Brain pericyte (primary cell): ENCODE data around the gene NDRG2.
A peak's percentile ranks its signal among the peaks of the same experiment; 100 is the strongest.

Source experiments
- DNase-seq: peaks from one replicate; pipeline ENCODE4 v3.0.0-alpha.2; 2012; ENCODE audit warnings: low read depth, low spot score

NDRG2 gene

GRCh38 chr14:21024585-21025370 is at the start of gene NDRG2:
NDRG2 (minus strand) TSS chr14:21025061; CDS start chr14:21023315, 1,746 bp downstream.
- DNase-seq, result no peak

DNA sequence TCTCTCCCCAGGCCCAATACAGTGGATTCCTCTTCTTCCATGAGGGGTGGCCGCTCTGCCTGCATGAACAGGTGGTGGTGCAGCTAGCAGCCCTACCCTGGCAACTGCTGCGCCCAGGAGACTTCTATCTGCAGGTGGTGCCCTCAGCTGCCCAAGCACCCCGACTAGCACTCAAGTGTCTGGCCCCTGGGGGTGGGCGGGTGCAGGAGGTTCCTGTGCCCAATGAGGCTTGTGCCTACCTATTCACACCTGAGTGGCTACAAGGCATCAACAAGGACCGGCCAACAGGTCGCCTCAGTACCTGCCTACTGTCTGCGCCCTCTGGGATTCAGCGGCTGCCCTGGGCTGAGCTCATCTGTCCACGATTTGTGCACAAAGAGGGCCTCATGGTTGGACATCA is 49.1 kb upstream of the NDRG2 start:
- no peak for DNase-seq

DNA sequence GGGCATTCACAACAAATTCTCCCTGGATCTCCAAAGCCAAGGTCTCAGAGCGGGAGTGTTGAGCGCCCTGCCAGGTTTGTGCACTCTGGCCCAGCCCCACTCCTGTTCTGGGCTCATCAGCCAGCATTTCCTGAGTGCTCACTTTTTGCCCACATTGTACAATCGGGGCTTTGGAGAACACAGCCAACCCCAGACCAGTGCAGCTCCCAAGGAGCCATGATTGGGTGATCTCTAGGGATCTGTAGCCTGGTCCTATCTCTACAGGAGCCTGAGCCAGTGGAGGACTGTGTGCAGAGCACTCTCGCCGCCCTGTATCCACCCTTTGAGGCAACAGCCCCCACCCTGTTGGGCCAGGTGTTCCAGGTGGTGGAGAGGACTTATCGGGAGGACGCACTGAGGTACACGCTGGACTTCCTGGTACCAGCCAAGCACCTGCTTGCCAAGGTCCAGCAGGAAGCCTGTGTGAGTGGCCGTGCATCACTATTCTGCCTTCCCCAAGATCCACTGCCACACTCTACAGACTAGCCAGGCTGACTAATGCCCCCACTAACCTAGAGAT is 48.0 kb upstream of the NDRG2 start:
- DNase-seq, result no peak

- peak; percentile 50 for DNase-seq
Measured at GRCh38 chr14:21072031-21072473, 47.2 kb upstream of the NDRG2 start.

GRCh38 chr14:21071225-21072030 is 46.6 kb upstream of the NDRG2 start:
- DNase-seq, result peak; percentile 91

DNA sequence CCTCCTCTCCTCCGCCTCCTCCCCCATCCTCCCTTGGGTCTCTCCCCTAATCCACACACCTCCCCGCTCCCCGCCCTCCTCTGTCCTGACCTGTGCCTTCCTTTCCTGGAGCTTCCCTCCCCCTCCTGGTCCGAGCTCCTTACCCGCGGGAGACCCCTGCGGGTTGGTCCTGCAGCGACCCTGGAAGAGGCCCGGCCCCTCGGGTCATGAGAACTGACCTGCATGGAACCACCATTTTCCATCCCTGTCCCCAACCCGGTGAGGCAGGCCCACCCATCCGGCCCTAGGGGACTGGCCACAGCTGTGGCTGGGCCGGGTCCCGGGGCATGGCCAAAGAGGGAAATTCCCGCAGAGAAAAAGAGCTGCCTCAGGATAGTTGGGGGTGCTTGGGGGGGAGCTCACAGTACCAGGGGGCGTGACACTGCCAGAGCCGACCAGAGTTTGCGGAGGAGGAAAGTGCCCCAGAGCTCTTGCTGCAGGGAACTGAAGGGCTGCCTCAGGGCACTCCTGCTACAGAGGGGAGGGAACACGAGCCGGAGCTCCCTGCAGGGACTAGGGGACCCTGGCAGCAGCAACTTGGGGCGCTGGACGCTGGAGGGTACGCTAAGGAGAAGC is 45.9 kb upstream of the NDRG2 start:
- DNase-seq, result peak; percentile 33

- DNase-seq, result no peak
Measured at GRCh38 chr14:21070083-21070609, 45.3 kb upstream of the NDRG2 start, which contains the start of gene ARHGEF40. ARHGEF40 (plus strand) TSS chr14:21070304; CDS start chr14:21070397, 93 bp downstream.

DNA sequence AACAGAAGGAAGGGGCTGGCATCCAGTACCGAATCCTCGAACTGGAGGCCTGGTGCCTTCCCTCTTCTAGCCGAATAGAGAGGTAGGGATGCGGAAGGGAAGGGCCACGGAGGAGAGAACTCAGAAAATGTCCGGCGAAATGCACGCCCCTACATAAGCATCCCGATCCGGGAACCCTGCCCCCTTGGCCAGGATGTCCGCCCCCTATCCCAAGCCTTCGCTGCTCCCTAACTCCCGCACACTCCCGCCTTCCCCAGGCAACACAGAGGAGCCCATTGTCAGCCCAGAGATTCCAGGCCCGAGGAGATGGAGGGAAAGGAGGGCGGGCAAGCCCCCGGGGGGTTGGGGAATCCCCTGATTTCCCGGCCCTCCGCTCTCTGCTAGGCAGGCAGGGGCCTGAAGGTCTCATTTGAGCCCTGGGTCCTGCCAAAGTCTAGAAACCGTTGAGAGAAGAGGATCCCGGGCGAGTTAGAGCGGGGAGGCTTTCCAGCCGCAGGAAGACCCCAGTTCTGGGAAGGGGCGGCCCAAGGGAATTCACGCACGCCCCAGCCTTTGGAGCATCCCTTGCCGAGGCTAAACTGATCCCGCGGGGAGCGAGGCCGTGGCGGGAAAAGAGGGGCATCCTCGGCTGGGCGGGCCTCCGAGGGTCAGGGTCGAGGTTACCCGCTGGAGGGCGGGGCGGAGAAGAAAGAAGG is 44.7 kb upstream of the NDRG2 start:
- no peak for DNase-seq

GRCh38 chr14:21068521-21069387 is 43.9 kb upstream of the NDRG2 start:
- DNase-seq, result no peak

GRCh38 chr14:21066882-21067502 is 42.1 kb upstream of the NDRG2 start:
- no peak for DNase-seq

- no peak for DNase-seq
Measured at GRCh38 chr14:21063479-21063878, 38.6 kb upstream of the NDRG2 start.

GRCh38 chr14:21061347-21061668 is 36.4 kb upstream of the NDRG2 start:
- DNase-seq, result no peak

DNA sequence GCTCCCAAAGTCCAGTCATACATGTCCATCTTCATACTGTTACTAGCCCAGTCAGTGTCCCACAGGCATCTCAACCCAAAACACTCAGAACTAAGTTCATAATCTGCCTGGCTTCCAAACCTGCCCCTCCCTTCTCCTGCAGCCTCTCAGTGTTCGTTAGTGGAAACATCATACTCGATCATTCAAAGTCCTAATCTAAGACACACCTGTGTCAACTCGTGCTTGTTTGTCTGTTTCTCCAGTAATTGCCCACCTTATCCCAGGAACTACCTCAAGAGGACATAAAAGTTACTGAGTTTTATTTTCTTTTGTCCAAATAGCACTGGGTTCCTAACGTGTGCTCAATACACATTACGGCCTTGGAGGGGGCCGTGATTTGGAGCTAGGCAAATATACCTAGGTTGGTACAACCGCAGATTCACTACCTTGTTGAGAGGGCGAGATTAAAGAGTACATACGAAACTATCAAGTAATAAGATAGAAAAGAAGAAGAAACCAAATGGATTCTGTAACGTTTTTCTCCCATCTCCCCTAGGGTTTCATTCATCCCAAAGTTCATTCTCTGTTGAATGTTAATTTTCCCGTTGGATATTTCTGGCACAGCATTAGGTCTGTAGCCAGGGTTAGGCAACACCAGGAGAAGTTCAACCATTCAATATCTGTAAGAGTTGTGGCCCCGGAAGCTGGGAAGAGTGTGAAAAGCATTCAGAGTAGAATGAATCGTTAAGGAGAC is 35.9 kb upstream of the NDRG2 start:
- no peak for DNase-seq

DNA sequence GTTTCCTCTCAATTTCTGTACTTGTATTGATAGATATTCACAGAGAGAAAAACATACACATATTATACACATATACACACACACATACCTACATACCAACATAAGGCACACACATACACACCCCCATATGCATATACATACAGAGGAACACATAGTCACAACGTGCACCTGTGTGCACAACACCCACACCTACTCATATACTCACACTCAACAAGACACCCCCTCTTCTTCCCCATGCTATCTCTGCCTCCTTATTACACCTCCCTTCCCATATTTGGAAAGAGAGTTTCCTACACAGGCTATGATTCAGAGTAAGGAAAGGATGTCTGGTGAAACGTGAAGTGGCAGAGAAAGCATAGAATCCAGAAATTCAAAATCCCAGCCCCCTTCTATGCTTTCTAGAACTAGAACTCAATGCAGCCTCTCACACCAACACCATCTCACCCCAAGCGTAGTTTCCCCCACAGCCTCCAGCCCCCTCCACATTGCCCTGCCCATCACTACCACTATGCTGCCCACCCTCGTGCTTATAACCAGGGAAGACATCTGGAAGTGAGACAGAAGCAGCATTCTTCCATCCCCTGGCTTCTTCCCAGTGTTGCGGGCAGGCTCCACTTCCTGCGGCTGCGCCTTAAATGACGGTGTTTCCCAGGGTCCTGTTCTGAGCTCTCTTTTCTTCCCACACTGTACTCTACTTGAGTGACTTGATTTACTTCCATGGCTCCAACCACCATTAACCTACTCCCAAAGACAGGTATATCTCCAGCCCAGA is 35.2 kb upstream of the NDRG2 start:
- no peak for DNase-seq

DNA sequence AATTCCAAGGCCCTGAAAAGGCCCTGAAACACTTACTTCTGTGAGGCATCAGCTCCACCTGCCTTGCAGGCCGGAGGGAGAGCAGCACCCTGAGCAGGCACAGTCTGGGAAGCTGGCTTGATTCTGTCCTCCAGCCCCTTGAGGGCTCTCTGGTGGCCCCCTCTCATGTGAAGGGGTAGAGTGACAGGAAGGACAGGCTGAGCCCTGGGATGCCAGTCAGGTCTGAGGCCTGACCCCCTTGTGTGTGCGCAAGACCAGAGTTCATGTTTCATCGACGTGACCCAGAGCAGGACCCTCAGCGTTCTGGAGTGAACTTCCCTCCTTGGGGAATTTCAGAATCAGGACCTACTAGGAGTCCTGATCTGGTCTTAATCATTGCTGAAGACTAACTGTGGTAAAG is 34.0 kb upstream of the NDRG2 start:
- no peak for DNase-seq

DNA sequence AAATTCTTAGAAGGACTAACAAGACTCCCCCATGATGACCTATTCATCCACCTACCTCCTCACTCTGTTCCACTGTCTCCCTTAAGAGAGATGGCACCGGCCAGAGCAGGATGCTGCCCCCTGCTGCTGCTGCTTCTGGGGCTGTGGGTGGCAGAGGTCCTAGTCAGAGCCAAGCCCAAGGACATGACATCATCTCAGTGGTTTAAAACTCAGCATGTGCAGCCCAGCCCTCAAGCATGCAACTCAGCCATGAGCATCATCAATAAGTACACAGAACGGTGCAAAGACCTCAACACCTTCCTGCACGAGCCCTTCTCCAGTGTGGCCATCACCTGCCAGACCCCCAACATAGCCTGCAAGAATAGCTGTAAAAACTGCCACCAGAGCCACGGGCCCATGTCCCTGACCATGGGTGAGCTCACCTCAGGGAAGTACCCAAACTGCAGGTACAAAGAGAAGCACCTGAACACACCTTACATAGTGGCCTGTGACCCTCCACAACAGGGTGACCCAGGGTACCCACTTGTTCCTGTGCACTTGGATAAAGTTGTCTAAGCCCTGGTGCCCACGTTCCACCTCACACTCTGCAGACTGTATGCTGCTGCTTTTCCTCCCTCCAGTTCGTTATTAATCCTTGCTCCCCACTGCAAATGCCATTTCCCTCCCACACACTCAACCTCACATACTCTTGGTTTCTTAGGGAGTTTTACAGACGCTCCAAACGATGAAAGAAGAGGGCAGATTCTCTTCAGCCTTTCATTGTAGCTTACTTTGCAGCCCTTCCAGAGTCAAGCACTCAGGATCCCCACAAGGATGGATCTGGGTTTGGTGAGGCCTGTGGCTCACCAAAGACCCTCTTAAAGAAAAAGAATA is 33.2 kb upstream of the NDRG2 start, which contains the start of gene RNASE8:
Gene RNASE8 (plus strand): TSS at position 20 of the 873 bp plus-strand sequence. CDS start 71 bp downstream, at position 91.
- no peak for DNase-seq

DNA sequence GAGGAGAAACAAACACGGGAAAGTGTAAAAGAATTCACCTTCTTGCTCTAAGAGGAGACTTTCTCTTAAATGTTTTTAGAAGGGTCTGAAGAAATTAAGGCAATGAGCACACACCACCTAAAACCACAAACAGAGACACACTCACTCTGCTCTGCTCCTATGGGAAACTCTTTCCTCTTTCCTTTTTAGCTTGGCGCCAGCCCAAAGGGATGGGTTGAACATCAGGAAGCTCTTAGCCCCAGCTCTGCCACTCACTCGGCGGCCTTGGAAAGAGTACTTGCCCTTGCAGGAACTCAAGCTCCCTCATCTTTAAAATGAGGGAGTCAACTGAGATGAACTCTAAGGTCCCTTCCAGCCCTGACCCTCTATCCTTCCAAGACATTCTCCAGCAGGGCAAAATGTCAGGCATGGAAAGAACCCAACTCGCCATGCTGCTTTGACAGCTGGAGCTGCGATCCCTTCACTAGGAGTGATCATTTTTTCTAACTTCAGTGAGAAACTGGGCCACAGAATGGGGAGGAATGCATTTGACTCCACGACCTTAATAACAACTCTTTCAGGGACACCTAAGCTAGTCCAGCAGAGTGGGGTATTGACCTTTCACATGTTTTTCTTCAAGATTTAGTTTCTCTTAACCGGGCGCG is 31.8 kb upstream of the NDRG2 start:
- no peak for DNase-seq
